GM23338 (cell line): ENCODE results near the gene CYP21A2. TPM values are rescaled to one million over a fixed set of nuclear protein-coding genes. Genes with fewer than 3 reads are reported as not detected.

Experiments
- ATAC-seq: fragments of 200-7000 bp; cut with Tn5 transposase; 3 replicates; pipeline ENCODE4 v1.9.1; 2020
- DNase-seq: peaks from one replicate; pipeline ENCODE4 v3.0.0-alpha.2; 2015; ENCODE audit warnings: low spot score
- H2AFZ ChIP-seq: fragments of 200-600 bp; sonication (generic); 2 replicates; pipeline ENCODE4 v1.8.0; 2016; ENCODE audit warnings: antibody characterized with exemption, mild to moderate bottlenecking, moderate library complexity
- H3F3A ChIP-seq: fragments of 200-600 bp; sonication (generic); replicated peaks from 2 replicates; pipeline ENCODE4 v1.8.0; 2017; ENCODE audit warnings: antibody characterized with exemption, mixed run types, low read depth
- H3K27ac ChIP-seq: fragments of 200-600 bp; sonication (generic); 2 replicates; pipeline ENCODE4 v1.6.1; 2016; ENCODE audit warnings: low read depth
- H3K27me3 ChIP-seq: fragments of 200-600 bp; sonication (generic); 2 replicates; pipeline ENCODE4 v1.8.0; 2016; ENCODE audit warnings: mild to moderate bottlenecking, mixed run types, moderate library complexity; ENCODE audit not compliant: insufficient read depth
- H3K36me3 ChIP-seq: fragments of 200-600 bp; sonication (generic); 2 replicates; pipeline ENCODE4 v1.8.0; 2016; ENCODE audit warnings: mild to moderate bottlenecking; ENCODE audit not compliant: insufficient read depth
- H3K4me1 ChIP-seq: fragments of 200-600 bp; sonication (generic); 2 replicates; pipeline ENCODE4 v1.8.0; 2016; ENCODE audit warnings: mild to moderate bottlenecking, moderate library complexity; ENCODE audit not compliant: insufficient read depth
- H3K4me2 ChIP-seq: fragments of 200-600 bp; sonication (generic); 2 replicates; pipeline ENCODE4 v1.7.1; 2017; ENCODE audit warnings: mixed run types
- H3K4me3 ChIP-seq: fragments of 200-600 bp; sonication (generic); 2 replicates; pipeline ENCODE4 v1.6.1; 2016; ENCODE audit warnings: mixed run types
- H3K79me2 ChIP-seq: fragments of 200-600 bp; sonication (generic); replicated peaks from 2 replicates; pipeline ENCODE4 v1.8.0; 2017; ENCODE audit warnings: mild to moderate bottlenecking; ENCODE audit not compliant: insufficient read depth
- H3K9me2 ChIP-seq: fragments of 200-600 bp; sonication (generic); 2 replicates; pipeline ENCODE4 v1.8.0; 2017; ENCODE audit not compliant: insufficient read depth
- H4K20me1 ChIP-seq: fragments of 200-600 bp; sonication (generic); replicated peaks from 2 replicates; pipeline ENCODE4 v1.8.0; 2017; ENCODE audit warnings: mild to moderate bottlenecking; ENCODE audit not compliant: insufficient read depth
- H3K27ac Mint-ChIP-seq: 2 replicates; pipeline ENCODE4 v1.8.0; 2020; ENCODE audit warnings: inconsistent platforms, mild to moderate bottlenecking, moderate library complexity, mixed read lengths
- H3K27me3 Mint-ChIP-seq: 3 replicates; pipeline ENCODE4 v1.8.0; 2022; ENCODE audit warnings: low read depth, mild to moderate bottlenecking, moderate library complexity, mixed read lengths, inconsistent platforms; ENCODE audit not compliant: insufficient read depth, poor library complexity
- H3K36me3 Mint-ChIP-seq: 3 replicates; pipeline ENCODE4 v1.8.0; 2021; ENCODE audit warnings: low read depth, mild to moderate bottlenecking, inconsistent platforms, moderate library complexity, mixed read lengths
- H3K4me1 Mint-ChIP-seq: 3 replicates; pipeline ENCODE4 v1.8.0; 2020; ENCODE audit warnings: mild to moderate bottlenecking, inconsistent platforms, mixed read lengths
- H3K4me3 Mint-ChIP-seq: 3 replicates; pipeline ENCODE4 v1.8.0; 2021; ENCODE audit warnings: moderate library complexity, mild to moderate bottlenecking, inconsistent platforms, mixed read lengths
- H3K9me3 Mint-ChIP-seq: 3 replicates; pipeline ENCODE4 v1.8.0; 2020; ENCODE audit warnings: moderate library complexity, mild to moderate bottlenecking, inconsistent platforms, mixed read lengths
- CREB1 ChIP-seq: fragments of 250-450 bp; sonication (Bioruptor Pico); IDR thresholded peaks from 2 replicates; pipeline ENCODE4 v1.5.0; 2020; ENCODE audit warnings: low read depth, mild to moderate bottlenecking, moderate library complexity
- CTCF ChIP-seq, 2 experiments: fragments of 200-600 bp in 1 of 2; sonication (generic) in 1 of 2; conservative IDR thresholded peaks; 2 replicates each; pipeline versions ENCODE4 v1.5.1 to v1.6.1; 2016 to 2017; ENCODE audit warnings: antibody characterized with exemption in 2 of 2, low read depth in 2 of 2, mild to moderate bottlenecking in 2 of 2, moderate library complexity in 1 of 2
- ETS1 ChIP-seq: IDR thresholded peaks from 2 replicates; pipeline ENCODE4 v1.6.1; 2016; ENCODE audit warnings: antibody characterized with exemption
- EZH2 ChIP-seq: fragments of 200-600 bp; sonication (generic); IDR thresholded peaks from one replicate; pipeline ENCODE4 v1.8.0; 2017; ENCODE audit warnings: antibody characterized with exemption, mild to moderate bottlenecking, low read depth; ENCODE audit not compliant: unreplicated experiment
- EZH2phosphoT487 ChIP-seq: fragments of 200-600 bp; sonication (generic); IDR thresholded peaks from one replicate; pipeline ENCODE4 v1.8.1; 2018; ENCODE audit warnings: antibody characterized with exemption; ENCODE audit not compliant: unreplicated experiment
- JUNB ChIP-seq: IDR thresholded peaks from one replicate; pipeline ENCODE4 v1.6.1; 2016; ENCODE audit warnings: antibody characterized with exemption; ENCODE audit not compliant: unreplicated experiment
- NANOG ChIP-seq: IDR thresholded peaks from 2 replicates; pipeline ENCODE4 v1.6.1; 2016; ENCODE audit warnings: antibody characterized with exemption, borderline replicate concordance
- POLR2AphosphoS5 ChIP-seq: IDR thresholded peaks from 2 replicates; pipeline ENCODE4 v1.6.1; 2016; ENCODE audit warnings: antibody characterized with exemption, low read depth
- REST ChIP-seq: IDR thresholded peaks from one replicate; pipeline ENCODE4 v1.6.1; 2018; ENCODE audit warnings: antibody characterized with exemption; ENCODE audit not compliant: unreplicated experiment
- ZNF114 ChIP-seq: fragments of 250-450 bp; sonication (Bioruptor Pico); IDR thresholded peaks from 2 replicates; pipeline ENCODE4 v1.5.0; 2020; ENCODE audit warnings: mild to moderate bottlenecking, moderate library complexity
- ZNF331 ChIP-seq: fragments of 250-450 bp; sonication (Bioruptor Pico); IDR thresholded peaks from 2 replicates; pipeline ENCODE4 v1.5.0; 2020; ENCODE audit warnings: low read depth, mild to moderate bottlenecking, moderate library complexity
- polyA plus RNA-seq: library from polyadenylated mRNA; unstranded; fragments of >200 nt; fragmentation: Nextera tagmentation; extraction: Ambion mirVana; gene quantifications from 2 replicates; pipeline ENCODE4 v1.2.1, GENCODE V29; 2016
- total RNA-seq: library from RNA; depleted of rRNA; stranded (reverse); fragments of >200 nt; shearing (Covaris generic); gene quantifications from 2 replicates; pipeline ENCODE4 v1.2.3, GENCODE V29; 2014

The CYP21A2 gene
- total and polyA plus RNA-seq, 2 experiments from 2014 or later, result 0.10 TPM; not detected in 1

- no peak overlapping the region for H3K4me2 ChIP-seq
- no peaks in the 10 kb centered on the region for H3K36me3 ChIP-seq
- H3K9me3 Mint-ChIP-seq, result no peaks in the 10 kb centered on the region
- H3K27me3 ChIP-seq, result no peaks in the 10 kb centered on the region
- H3K27ac Mint-ChIP-seq, result no peak overlapping the region
- H3K4me1 Mint-ChIP-seq, result no peaks in the 10 kb centered on the region
- no peak overlapping the region for H3K4me3 Mint-ChIP-seq
- TF ChIP-seq CREB1, result no peak
- no peak for TF ChIP-seq JUNB
- TF ChIP-seq NANOG, result no peak
- no peak; a peak in 1 of 4 replicates for TF ChIP-seq CTCF (conservative IDR thresholded peaks at IDR 0.05; ENCODE audit: low read depth in 2 of 2)
- TF ChIP-seq EZH2phosphoT487, result no peak
- no peak for TF ChIP-seq ZNF331 (CRISPR knock-in tag)
- no peak for TF ChIP-seq POLR2AphosphoS5
- no peak for TF ChIP-seq ZNF114 (CRISPR knock-in tag)
- no peak for TF ChIP-seq EZH2
- H3K4me1 ChIP-seq, result no peaks in the 10 kb centered on the region
- no peak overlapping the region for H3K27ac ChIP-seq
- no peaks in the 10 kb centered on the region for H4K20me1 ChIP-seq
- H3K9me2 ChIP-seq, result no peaks in the 10 kb centered on the region
- H2AFZ ChIP-seq, result no peak overlapping the region
- no peaks in the 10 kb centered on the region for H3K79me2 ChIP-seq
- H3F3A ChIP-seq, result no peaks in the 10 kb centered on the region
- H3K36me3 Mint-ChIP-seq, result no peaks in the 10 kb centered on the region; the same call in 2 of the 3 replicates
- DNase-seq, result no peak
- no peak overlapping the region for H3K4me3 ChIP-seq
- H3K27me3 Mint-ChIP-seq, result peaks cover 9% of the 10 kb centered on the region
- peak; percentile 20; the same call in 1 of the 3 replicates for ATAC-seq
Measured at GRCh38 chr6:32079566-32080290, 41.5 kb downstream of the CYP21A2 start.

- no peak overlapping the region for H3K27ac Mint-ChIP-seq
- Histone ChIP-seq H3K4me2 (no peak overlapping the region), H3K36me3 (no peaks in the 10 kb centered on the region), H3K27ac (no peak overlapping the region), H3K9me2 (no peaks in the 10 kb centered on the region), H3K4me1 (no peaks in the 10 kb centered on the region), H2AFZ (no peak overlapping the region), H3K27me3 (peaks cover 3% of the 10 kb centered on the region), H3F3A (no peaks in the 10 kb centered on the region), H3K4me3 (no peak overlapping the region), H4K20me1 (no peaks in the 10 kb centered on the region), H3K79me2 (no peaks in the 10 kb centered on the region)
- H3K4me3 Mint-ChIP-seq, result no peak overlapping the region
- peaks cover 5% of the 10 kb centered on the region; the same call in 1 of the 3 replicates for H3K4me1 Mint-ChIP-seq
- H3K36me3 Mint-ChIP-seq, result no peaks in the 10 kb centered on the region; the same call in 2 of the 3 replicates
- DNase-seq (no peak), ATAC-seq (no peak)
- H3K9me3 Mint-ChIP-seq, result no peaks in the 10 kb centered on the region; the same call in 2 of the 3 replicates
- H3K27me3 Mint-ChIP-seq, result peaks cover 16% of the 10 kb centered on the region
- TF ChIP-seq ETS1, result no peak
- TF ChIP-seq ZNF331 (CRISPR knock-in tag), result no peak
- TF ChIP-seq JUNB, result no peak
- TF ChIP-seq REST, result no peak
- no peak for TF ChIP-seq EZH2phosphoT487
- no peak for TF ChIP-seq CREB1
Measured at GRCh38 chr6:32081168-32081990, 43.2 kb downstream of the CYP21A2 start.
